ENCODE measurements around the gene MLYCD. TPM values are rescaled to one million over a fixed set of nuclear protein-coding genes. Genes with fewer than 3 reads are reported as not detected.

MLYCD gene
- total RNA-seq, 4 donors from 2014 or later = 10.8 to 20.2 (median 13.7) TPM

DNA sequence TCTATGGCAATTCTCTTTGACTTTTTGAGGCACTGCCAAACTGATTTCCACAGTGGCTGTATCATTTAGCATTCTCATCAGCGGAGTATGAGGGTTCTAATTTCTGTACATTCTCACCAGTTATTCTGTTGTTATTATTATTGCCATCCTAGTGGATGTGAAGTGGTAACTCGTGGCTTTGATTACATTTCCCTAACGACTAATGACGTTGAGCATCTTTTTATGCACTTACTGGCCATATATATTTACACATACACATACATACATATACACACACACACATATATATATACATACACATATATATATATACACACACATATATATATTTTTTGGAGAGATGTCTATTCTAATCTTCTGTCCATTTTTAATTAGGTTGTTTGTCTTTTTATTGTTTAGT is 3.7 kb upstream of the MLYCD start:
- WGBS, 2 donors (ENCODE audit: low coverage in 1 of 2) = 76 to 100% methylated on average over 1 to 4 of the region's 4 CpGs
- in situ Hi-C loops (cut with MboI; ENCODE audit: low pct_ligation_motif_present in 1 of 4, low pct_unique_long_range_greater_than_20kb in 1 of 4, low sequenced_read_pairs in 3 of 4) = no loop called here
- intact Hi-C loops (cut with DNase I; ENCODE audit: low total_unique reads) = no loop called here

GRCh38 chr16:83895942-83896341 is 3.0 kb upstream of the MLYCD start:
- Histone ChIP-seq H3K27ac (no peak overlapping the region), H3K4me3 (no peak overlapping the region), H3K36me3 (no peaks in the 10 kb centered on the region), H3K4me1 (peaks cover 12 to 16% (median 14%) of the 10 kb centered on the region in 4 donors), H3K27me3 (no peaks in the 10 kb centered on the region), H3K9me3 (peaks cover 0 to 3% of the 10 kb centered on the region in 2 donors)
- DNase-seq = no peak
- intact Hi-C loops (cut with DNase I; ENCODE audit: low total_unique reads) = no loop called here
- in situ Hi-C loops (cut with MboI; ENCODE audit: low pct_ligation_motif_present in 1 of 4, low pct_unique_long_range_greater_than_20kb in 1 of 4, low sequenced_read_pairs in 3 of 4) = no loop called here
- WGBS, 2 donors (ENCODE audit: low coverage in 1 of 2) = 76 to 89% methylated on average over 3 of the region's 3 CpGs
- TF ChIP-seq POLR2A (IDR thresholded peaks at IDR 0.05) = no peak
- TF ChIP-seq, protein P1, sequence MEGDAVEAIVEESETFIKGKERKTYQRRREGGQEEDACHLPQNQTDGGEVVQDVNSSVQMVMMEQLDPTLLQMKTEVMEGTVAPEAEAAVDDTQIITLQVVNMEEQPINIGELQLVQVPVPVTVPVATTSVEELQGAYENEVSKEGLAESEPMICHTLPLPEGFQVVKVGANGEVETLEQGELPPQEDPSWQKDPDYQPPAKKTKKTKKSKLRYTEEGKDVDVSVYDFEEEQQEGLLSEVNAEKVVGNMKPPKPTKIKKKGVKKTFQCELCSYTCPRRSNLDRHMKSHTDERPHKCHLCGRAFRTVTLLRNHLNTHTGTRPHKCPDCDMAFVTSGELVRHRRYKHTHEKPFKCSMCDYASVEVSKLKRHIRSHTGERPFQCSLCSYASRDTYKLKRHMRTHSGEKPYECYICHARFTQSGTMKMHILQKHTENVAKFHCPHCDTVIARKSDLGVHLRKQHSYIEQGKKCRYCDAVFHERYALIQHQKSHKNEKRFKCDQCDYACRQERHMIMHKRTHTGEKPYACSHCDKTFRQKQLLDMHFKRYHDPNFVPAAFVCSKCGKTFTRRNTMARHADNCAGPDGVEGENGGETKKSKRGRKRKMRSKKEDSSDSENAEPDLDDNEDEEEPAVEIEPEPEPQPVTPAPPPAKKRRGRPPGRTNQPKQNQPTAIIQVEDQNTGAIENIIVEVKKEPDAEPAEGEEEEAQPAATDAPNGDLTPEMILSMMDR (IDR thresholded peaks at IDR 0.05) = no peak
- TF ChIP-seq POLR2AphosphoS5 (IDR thresholded peaks at IDR 0.05) = no peak
- TF ChIP-seq EP300 (IDR thresholded peaks at IDR 0.05; ENCODE audit: low read depth) = no peak

More for the DNA sequence above, 3.7 kb upstream of the MLYCD start:
- H3K4me3 ChIP-seq = no peak overlapping the region
- DNase-seq = no peak
- TF ChIP-seq POLR2AphosphoS5 (IDR thresholded peaks at IDR 0.05) (no peak), EP300 (IDR thresholded peaks at IDR 0.05; ENCODE audit: low read depth) (no peak), POLR2A (IDR thresholded peaks at IDR 0.05) (no peak)
- TF ChIP-seq, protein P1 (IDR thresholded peaks at IDR 0.05) = no peak
- no peaks in the 10 kb centered on the region for H3K36me3 ChIP-seq
- H3K27ac ChIP-seq = no peak overlapping the region
- H3K4me1 ChIP-seq = peaks cover 5 to 12% (median 10%) of the 10 kb centered on the region in 4 donors
- no peaks in the 10 kb centered on the region for H3K27me3 ChIP-seq
- peaks cover 0 to 3% of the 10 kb centered on the region in 2 donors for H3K9me3 ChIP-seq

GRCh38 chr16:83899272-83899897 is 470 bp downstream of the MLYCD start:
- H3K4me3 ChIP-seq = peak overlapping the region; percentile 64 to 94 (median 87)
- no peaks in the 10 kb centered on the region for H3K36me3 ChIP-seq
- H3K9me3 ChIP-seq = no peaks in the 10 kb centered on the region
- intact Hi-C loops (cut with DNase I; ENCODE audit: low total_unique reads) (no loop called here), in situ Hi-C loops (cut with MboI; ENCODE audit: low pct_ligation_motif_present in 1 of 4, low pct_unique_long_range_greater_than_20kb in 1 of 4, low sequenced_read_pairs in 3 of 4) (no loop called here)
- H3K27me3 ChIP-seq = no peaks in the 10 kb centered on the region
- TF ChIP-seq POLR2AphosphoS5 (IDR thresholded peaks at IDR 0.05) = peak in 1 of 3 donors; percentile 22
- TF ChIP-seq POLR2A (IDR thresholded peaks at IDR 0.05) = peak; percentile 32
- TF ChIP-seq EP300 (IDR thresholded peaks at IDR 0.05; ENCODE audit: low read depth) = no peak
- TF ChIP-seq, protein P1 (IDR thresholded peaks at IDR 0.05) = peak in 1 of 5 experiments; percentile 13
- 0% methylated on average over 53 of the region's 73 CpGs; no CpG with 5 or more reads in 1 of the 2 donors for WGBS, 2 donors (ENCODE audit: low coverage in 1 of 2)
- peaks cover 15 to 27% (median 17%) of the 10 kb centered on the region in 4 donors for H3K4me1 ChIP-seq
- H3K27ac ChIP-seq = peak overlapping the region; percentile 94 to 99 (median 95)
- peak; percentile 67 for DNase-seq

GRCh38 chr16:83899978-83900377 is 1.1 kb downstream of the MLYCD start:
- H3K9me3 ChIP-seq = no peaks in the 10 kb centered on the region
- H3K4me1 ChIP-seq = peaks cover 15 to 27% (median 17%) of the 10 kb centered on the region in 4 donors
- peak overlapping the region; percentile 94 to 99 (median 95) for H3K27ac ChIP-seq
- peak overlapping the region; percentile 64 to 94 (median 87) for H3K4me3 ChIP-seq
- intact Hi-C loops (cut with DNase I; ENCODE audit: low total_unique reads) = no loop called here
- TF ChIP-seq POLR2AphosphoS5 (IDR thresholded peaks at IDR 0.05) (no peak), EP300 (IDR thresholded peaks at IDR 0.05; ENCODE audit: low read depth) (no peak), POLR2A (IDR thresholded peaks at IDR 0.05) (no peak)
- TF ChIP-seq, protein P1 (IDR thresholded peaks at IDR 0.05) = no peak
- DNase-seq = no peak
- H3K27me3 ChIP-seq = no peaks in the 10 kb centered on the region
- 75 to 84% methylated on average over 1 to 3 of the region's 3 CpGs for WGBS, 2 donors (ENCODE audit: low coverage in 1 of 2)
- in situ Hi-C loops (cut with MboI; ENCODE audit: low pct_ligation_motif_present in 1 of 4, low pct_unique_long_range_greater_than_20kb in 1 of 4, low sequenced_read_pairs in 3 of 4) = no loop called here
- no peaks in the 10 kb centered on the region for H3K36me3 ChIP-seq
